Subcutaneous adipose tissue (tissue), 4 donors: ENCODE results near the gene SLC13A2. TPM values are rescaled to one million over a fixed set of nuclear protein-coding genes. Genes with fewer than 3 reads are reported as not detected.

Experiments
- CTCF ChIP-seq: fragments of 450-650 bp; IDR thresholded peaks from one replicate; pipeline ENCODE4 v1.5.1; 2016; ENCODE audit warnings: low read depth, mild to moderate bottlenecking, control low read depth, antibody characterized with exemption, moderate library complexity
- total RNA-seq, 4 donors: library from RNA; depleted of rRNA; stranded (reverse); fragments of >200 nt; gene quantifications; one replicate each; pipeline ENCODE4 v1.1.0, GENCODE V29; 2016

The SLC13A2 gene
- total RNA-seq, 4 donors from 2014 or later, result not detected

DNA sequence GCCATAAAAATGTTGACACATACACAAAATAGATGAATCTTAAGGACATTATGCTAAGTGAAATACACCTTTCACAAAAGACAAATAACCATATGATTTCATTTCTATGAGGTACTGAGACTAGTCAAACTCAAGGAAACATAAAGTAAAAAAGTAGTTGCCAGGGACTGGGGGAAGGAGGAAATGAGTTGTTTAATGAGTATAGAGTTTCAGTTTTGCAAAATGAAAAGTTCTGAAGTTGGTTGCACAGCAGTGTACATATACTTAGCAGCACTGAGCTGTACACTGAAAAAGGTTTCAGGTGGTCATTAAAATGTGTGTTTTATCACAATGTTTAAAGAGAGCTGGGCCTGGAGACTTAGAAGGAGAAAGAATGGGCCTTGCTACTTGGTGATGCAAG is 4.7 kb upstream of the SLC13A2 start:
- TF ChIP-seq CTCF, result no peak

GRCh38 chr17:28469376-28469775 is 4.1 kb upstream of the SLC13A2 start:
- TF ChIP-seq CTCF, result no peak

DNA sequence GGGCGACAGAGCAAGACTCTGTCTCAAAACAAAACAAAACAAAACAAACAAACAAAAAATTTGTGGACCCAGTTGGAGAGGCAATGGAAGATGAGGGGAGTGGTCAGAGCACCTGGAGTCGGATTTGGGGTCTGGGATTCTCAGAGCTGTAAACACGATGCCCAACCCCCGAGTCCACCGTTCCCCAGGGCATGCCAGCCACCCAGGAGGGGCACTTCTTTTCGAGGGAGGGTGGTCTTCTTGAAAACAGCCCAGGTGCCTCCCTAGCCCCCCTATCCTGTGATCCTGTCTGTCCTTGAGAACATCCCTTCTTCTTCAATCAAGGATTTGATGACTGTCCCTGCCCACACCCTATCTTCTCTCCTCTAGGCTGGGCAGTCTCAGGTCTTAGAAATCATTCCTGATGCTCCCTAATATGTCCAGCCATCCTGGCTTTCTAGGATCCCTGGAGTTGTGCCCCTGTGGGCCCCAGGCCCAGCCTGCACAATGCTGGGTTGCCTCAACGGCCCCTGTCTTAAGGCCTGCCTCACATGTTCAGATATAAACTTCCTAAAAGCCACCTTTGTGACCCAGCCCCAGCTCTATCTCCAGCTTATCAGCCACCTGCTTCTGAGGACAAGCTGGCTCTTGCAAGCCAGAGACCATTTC is 3.1 kb upstream of the SLC13A2 start:
- no peak for TF ChIP-seq CTCF

DNA sequence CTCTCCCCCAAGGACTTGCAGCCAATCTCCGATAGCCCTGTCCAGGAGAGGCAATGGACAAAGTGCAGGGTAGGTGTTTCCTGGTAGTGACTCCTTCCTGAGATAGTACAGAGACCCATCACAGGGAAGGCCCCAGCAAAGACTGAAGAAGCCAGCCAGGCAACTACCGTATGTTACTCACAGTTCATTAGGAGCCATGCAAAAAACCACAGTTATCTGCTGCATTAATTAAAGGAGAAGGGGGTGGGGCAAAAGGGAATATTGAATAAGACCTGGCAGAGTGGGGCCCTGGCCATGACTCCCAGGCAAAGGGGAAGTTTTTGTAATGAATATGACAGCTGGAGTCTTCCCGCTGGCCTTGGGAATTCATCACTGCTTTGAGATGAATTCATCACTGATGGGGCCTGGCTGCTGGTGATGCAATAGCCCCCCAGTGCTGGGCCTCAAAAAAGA is 2.5 kb upstream of the SLC13A2 start:
- TF ChIP-seq CTCF, result no peak

DNA sequence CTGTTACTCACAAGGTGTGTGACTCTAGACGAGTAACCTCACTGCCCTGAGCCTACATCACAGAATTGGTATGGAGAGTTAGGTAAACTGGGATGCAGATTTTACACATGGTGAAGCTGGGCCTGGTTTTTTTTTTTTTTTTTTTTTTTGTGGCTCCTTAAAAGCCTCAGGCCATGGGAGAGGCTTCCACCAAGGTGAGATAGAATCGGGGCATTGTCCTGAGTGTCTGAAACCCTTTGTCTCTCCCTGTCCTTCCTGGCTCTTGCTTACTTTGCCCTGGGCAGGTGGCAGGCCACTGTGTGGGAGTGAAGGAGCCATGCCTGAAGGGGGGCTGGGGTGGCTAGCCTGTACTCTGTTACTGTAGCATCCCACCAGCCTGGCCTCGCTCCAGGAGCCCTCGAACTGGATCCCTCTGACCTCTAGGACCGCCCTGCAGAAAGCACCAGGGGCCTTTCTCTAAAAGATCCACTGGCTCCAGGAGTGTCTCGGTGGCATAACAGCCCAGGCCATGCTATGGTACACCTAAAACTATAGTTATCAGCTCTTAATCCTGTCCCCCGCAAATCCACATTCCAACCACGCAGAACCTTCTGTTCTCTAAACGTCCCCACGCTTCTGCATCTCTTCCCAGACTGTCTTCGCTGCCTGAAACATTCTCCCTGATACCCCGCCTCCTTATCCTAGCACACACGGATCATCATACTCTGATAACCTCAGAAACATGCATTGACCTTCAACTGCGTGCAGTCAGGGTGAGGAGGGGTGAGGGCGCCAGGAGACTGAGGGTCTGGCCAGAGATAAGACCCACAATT is 1.7 kb upstream of the SLC13A2 start:
- no peak for TF ChIP-seq CTCF

DNA sequence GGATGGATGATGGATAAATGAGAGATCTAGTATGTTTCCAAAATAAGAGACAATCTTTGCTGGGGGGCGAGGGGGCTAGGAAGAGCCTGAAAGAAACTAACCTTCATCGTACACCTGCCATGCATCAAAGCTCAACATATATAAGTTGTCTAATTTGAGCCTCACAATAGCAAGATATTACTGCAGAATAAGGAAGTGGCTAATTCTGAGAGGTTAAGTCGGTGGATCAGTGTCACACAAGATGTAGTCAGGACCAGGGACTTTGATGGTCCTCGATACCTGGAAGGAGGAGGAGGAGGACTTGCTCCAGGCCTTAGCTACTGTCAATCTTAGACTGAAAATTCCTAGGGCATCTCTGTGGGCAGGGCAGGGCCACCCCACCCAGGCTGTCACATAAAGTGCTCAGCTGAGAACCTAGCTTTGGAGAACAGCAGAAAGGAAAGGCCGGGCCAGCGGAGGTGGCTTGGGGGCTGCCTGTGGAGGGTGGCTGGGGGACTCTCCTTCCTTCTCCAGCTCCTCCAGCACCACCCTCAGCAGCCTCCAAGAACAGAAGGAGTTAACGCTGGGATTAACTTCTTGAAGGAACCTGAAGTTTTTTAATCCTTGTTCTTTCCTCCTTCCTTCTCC is 460 bp upstream of the SLC13A2 start:
- no peak for TF ChIP-seq CTCF

GRCh38 chr17:28474111-28474531 is 677 bp downstream of the SLC13A2 start:
- TF ChIP-seq CTCF, result no peak
